DOHH2 (cell line): Measurements from ENCODE around the gene OR10G8.

ENCODE experiments used
- H3F3A ChIP-seq: fragments of 200-600 bp; sonication (generic), shearing (Covaris generic); 2 replicates; pipeline ENCODE4 v1.6.0; 2016; ENCODE audit warnings: antibody characterized with exemption, mild to moderate bottlenecking; ENCODE audit not compliant: control insufficient read depth, insufficient read depth
- H3K27ac ChIP-seq: fragments of 200-600 bp; sonication (generic); 2 replicates; pipeline ENCODE4 v1.5.1; 2014; ENCODE audit warnings: low read depth, mild to moderate bottlenecking, low read length, moderate library complexity
- H3K27me3 ChIP-seq: fragments of 200-600 bp; sonication (generic); 2 replicates; pipeline ENCODE4 v1.6.1; 2014; ENCODE audit warnings: mild to moderate bottlenecking, low read length, mixed read lengths; ENCODE audit not compliant: control insufficient read depth
- H3K36me3 ChIP-seq: fragments of 200-600 bp; sonication (generic); 2 replicates; pipeline ENCODE4 v1.6.1; 2014; ENCODE audit warnings: mild to moderate bottlenecking, low read length, moderate library complexity, mixed read lengths; ENCODE audit not compliant: control insufficient read depth
- H3K4me1 ChIP-seq: fragments of 200-600 bp; sonication (generic); 2 replicates; pipeline ENCODE4 v1.6.1; 2014; ENCODE audit warnings: mild to moderate bottlenecking, low read length, mixed read lengths; ENCODE audit not compliant: control insufficient read depth
- H3K4me2 ChIP-seq: fragments of 200-600 bp; sonication (generic); 2 replicates; pipeline ENCODE4 v1.6.0; 2014; ENCODE audit warnings: mild to moderate bottlenecking, low read length, moderate library complexity
- H3K4me3 ChIP-seq: fragments of 200-600 bp; sonication (generic); 2 replicates; pipeline ENCODE4 v1.5.1; 2014; ENCODE audit warnings: mild to moderate bottlenecking, low read length, mixed read lengths
- H3K79me2 ChIP-seq: fragments of 200-600 bp; sonication (generic); 2 replicates; pipeline ENCODE4 v1.6.1; 2014; ENCODE audit warnings: mild to moderate bottlenecking, low read length, mixed read lengths; ENCODE audit not compliant: control insufficient read depth
- H3K9me2 ChIP-seq: fragments of 200-600 bp; sonication (generic); replicated peaks from 2 replicates; pipeline ENCODE4 v1.6.1; 2014; ENCODE audit warnings: mild to moderate bottlenecking, low read length, mixed read lengths; ENCODE audit not compliant: control insufficient read depth
- H3K9me3 ChIP-seq: fragments of 200-600 bp; sonication (generic); 2 replicates; pipeline ENCODE4 v1.6.1; 2014; ENCODE audit warnings: antibody characterized with exemption, low read length, mixed read lengths; ENCODE audit not compliant: control insufficient read depth, insufficient read depth
- H4K20me1 ChIP-seq: fragments of 200-600 bp; sonication (generic); 2 replicates; pipeline ENCODE4 v1.6.0; 2014; ENCODE audit warnings: low read depth, mild to moderate bottlenecking, antibody characterized with exemption, low read length, moderate library complexity; ENCODE audit not compliant: control insufficient read depth, insufficient read depth
- CTCF ChIP-seq: fragments of 200-600 bp; sonication (generic); IDR thresholded peaks from one replicate; pipeline ENCODE4 v1.5.1; 2014; ENCODE audit warnings: antibody characterized with exemption, mild to moderate bottlenecking, low read depth, low read length; ENCODE audit not compliant: poor library complexity, severe bottlenecking
- EZH2phosphoT487 ChIP-seq: fragments of 200-600 bp; sonication (generic); IDR thresholded peaks from 2 replicates; pipeline ENCODE4 v1.6.1; 2017; ENCODE audit warnings: borderline replicate concordance, mild to moderate bottlenecking, antibody characterized with exemption, low read length, moderate library complexity, mixed read lengths

Gene OR10G8

GRCh38 chr11:124050748-124051147 is 24.1 kb downstream of the OR10G8 start:
- no peak for TF ChIP-seq EZH2phosphoT487
- no peak for TF ChIP-seq CTCF
- H3K9me2 ChIP-seq = no peaks in the 10 kb centered on the region

GRCh38 chr11:124052966-124053365 is 26.4 kb downstream of the OR10G8 start:
- Histone ChIP-seq H3K27ac (no peak overlapping the region), H3K36me3 (no peaks in the 10 kb centered on the region), H3K79me2 (no peaks in the 10 kb centered on the region), H3K9me2 (no peaks in the 10 kb centered on the region), H3F3A (no peaks in the 10 kb centered on the region), H3K27me3 (no peaks in the 10 kb centered on the region), H3K4me3 (no peak overlapping the region), H3K4me2 (no peak overlapping the region), H3K9me3 (no peaks in the 10 kb centered on the region), H3K4me1 (no peaks in the 10 kb centered on the region), H4K20me1 (no peaks in the 10 kb centered on the region)
- TF ChIP-seq EZH2phosphoT487 (no peak), CTCF (no peak)

More at GRCh38 chr11:124050748-124051147, 24.1 kb downstream of the OR10G8 start:
- Histone ChIP-seq H3K27me3 (no peaks in the 10 kb centered on the region), H3K27ac (no peak overlapping the region), H3K36me3 (no peaks in the 10 kb centered on the region), H4K20me1 (no peaks in the 10 kb centered on the region), H3K79me2 (no peaks in the 10 kb centered on the region), H3K4me2 (no peak overlapping the region), H3F3A (no peaks in the 10 kb centered on the region), H3K4me1 (no peaks in the 10 kb centered on the region), H3K4me3 (no peak overlapping the region), H3K9me3 (no peaks in the 10 kb centered on the region)

- no peak overlapping the region for H3K4me3 ChIP-seq
- H3K9me2 ChIP-seq = no peaks in the 10 kb centered on the region
- H3F3A ChIP-seq = no peaks in the 10 kb centered on the region
- no peak overlapping the region for H3K27ac ChIP-seq
- TF ChIP-seq EZH2phosphoT487 (no peak), CTCF (no peak)
- H3K79me2 ChIP-seq = no peaks in the 10 kb centered on the region
- H3K27me3 ChIP-seq = peaks cover 28% of the 10 kb centered on the region
- H3K4me1 ChIP-seq = peaks cover 20% of the 10 kb centered on the region
- no peaks in the 10 kb centered on the region for H3K36me3 ChIP-seq
- H3K9me3 ChIP-seq = no peaks in the 10 kb centered on the region
- no peak overlapping the region for H3K4me2 ChIP-seq
- no peaks in the 10 kb centered on the region for H4K20me1 ChIP-seq
Observed at GRCh38 chr11:124068601-124069110, 42.1 kb downstream of the OR10G8 start.
